ENCODE results near the gene MRFAP1. TPM values are rescaled to one million over a fixed set of nuclear protein-coding genes. Genes with fewer than 3 reads are reported as not detected.

MRFAP1 gene
- total RNA-seq, 1 donor from 2014 or later = 122 TPM

DNA sequence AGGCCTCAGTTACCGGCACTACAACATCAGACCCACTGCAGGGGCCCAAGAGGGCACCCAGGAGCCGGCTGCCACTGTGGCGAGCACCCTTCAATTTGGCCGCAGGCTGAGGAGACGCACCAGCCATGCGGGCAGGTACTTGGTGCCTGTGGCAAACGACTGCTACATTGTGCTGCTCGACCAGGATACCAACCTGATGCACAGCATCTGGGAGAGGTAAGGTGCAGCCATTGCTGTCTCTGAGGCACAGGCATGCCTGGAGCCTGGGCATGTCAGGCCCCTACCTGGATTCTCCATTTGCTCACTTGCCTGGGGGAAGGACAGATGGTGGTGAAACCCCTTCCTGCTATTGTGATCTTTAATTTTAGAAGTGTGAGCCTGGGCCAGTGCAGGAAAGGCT is 35.4 kb upstream of the MRFAP1 start:
- no peak for DNase-seq
- H3K4me3 Mint-ChIP-seq = no peak overlapping the region
- peaks cover 76% of the 10 kb centered on the region for H3K36me3 Mint-ChIP-seq (ENCODE audit: low read depth)
- peaks cover 7% of the 10 kb centered on the region for H3K4me1 Mint-ChIP-seq
- intact Hi-C loops (cut with micrococcal nuclease) = no loop called here
- H3K27ac Mint-ChIP-seq = no peak overlapping the region
- H3K9me3 Mint-ChIP-seq = peaks cover 15% of the 10 kb centered on the region
- no peaks in the 10 kb centered on the region for H3K27me3 Mint-ChIP-seq

- H3K4me3 Mint-ChIP-seq = no peak overlapping the region
- no peaks in the 10 kb centered on the region for H3K27me3 Mint-ChIP-seq
- peaks cover 7% of the 10 kb centered on the region for H3K4me1 Mint-ChIP-seq
- intact Hi-C loops (cut with micrococcal nuclease) = no loop called here
- no peak overlapping the region for H3K27ac Mint-ChIP-seq
- H3K9me3 Mint-ChIP-seq = peaks cover 15% of the 10 kb centered on the region
- DNase-seq = no peak
- peaks cover 76% of the 10 kb centered on the region for H3K36me3 Mint-ChIP-seq (ENCODE audit: low read depth)
Measured at GRCh38 chr4:6605605-6606004, 34.9 kb upstream of the MRFAP1 start.

GRCh38 chr4:6606465-6607235 is 33.8 kb upstream of the MRFAP1 start:
- peaks cover 7% of the 10 kb centered on the region for H3K4me1 Mint-ChIP-seq
- peaks cover 77% of the 10 kb centered on the region for H3K36me3 Mint-ChIP-seq (ENCODE audit: low read depth)
- H3K27me3 Mint-ChIP-seq = no peaks in the 10 kb centered on the region
- H3K27ac Mint-ChIP-seq = no peak overlapping the region
- no peak overlapping the region for H3K4me3 Mint-ChIP-seq
- H3K9me3 Mint-ChIP-seq = peaks cover 15% of the 10 kb centered on the region
- intact Hi-C loops (cut with micrococcal nuclease) = no loop called here
- DNase-seq = no peak

GRCh38 chr4:6607368-6608055 is 33.0 kb upstream of the MRFAP1 start:
- H3K4me1 Mint-ChIP-seq = peaks cover 7% of the 10 kb centered on the region
- H3K27me3 Mint-ChIP-seq = no peaks in the 10 kb centered on the region
- intact Hi-C loops (cut with micrococcal nuclease) = no loop called here
- H3K27ac Mint-ChIP-seq = no peak overlapping the region
- H3K36me3 Mint-ChIP-seq (ENCODE audit: low read depth) = peaks cover 75% of the 10 kb centered on the region
- H3K9me3 Mint-ChIP-seq = peaks cover 15% of the 10 kb centered on the region
- no peak overlapping the region for H3K4me3 Mint-ChIP-seq
- DNase-seq = no peak

DNA sequence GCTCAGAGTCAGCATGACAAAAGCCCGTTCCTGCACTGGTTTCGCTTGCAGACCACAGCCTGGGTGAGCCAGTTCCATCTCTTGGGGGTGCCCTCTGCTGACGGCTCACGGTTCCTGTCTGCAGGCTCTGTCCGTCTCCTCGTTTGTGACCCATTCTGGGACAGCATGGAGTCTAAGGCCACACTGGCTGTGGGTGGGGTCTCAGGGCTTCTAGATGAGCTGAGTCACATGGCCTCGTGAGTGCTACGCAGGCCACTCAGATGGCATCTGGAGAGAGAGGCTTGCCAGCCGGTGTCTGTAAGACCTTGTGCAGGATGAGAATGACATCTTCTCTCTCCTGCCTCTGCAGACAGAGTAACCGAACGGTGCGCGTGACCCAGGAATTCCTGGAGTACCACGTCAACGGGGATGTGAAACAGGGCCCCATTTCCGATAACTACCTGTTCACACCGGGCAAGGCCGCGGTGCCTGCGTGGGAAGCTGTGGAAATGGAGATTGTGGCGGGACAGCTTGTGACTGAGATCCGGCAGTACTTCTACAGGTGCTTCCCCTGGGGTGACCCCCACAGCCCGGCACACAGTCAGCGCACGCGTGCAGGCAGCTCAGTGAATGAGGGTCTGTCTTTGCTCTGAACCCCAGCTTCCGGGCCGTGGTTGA is 31.6 kb upstream of the MRFAP1 start:
- intact Hi-C loops (cut with micrococcal nuclease) = no loop called here
- Mint-ChIP-seq H3K36me3 (ENCODE audit: low read depth) (peaks cover 71% of the 10 kb centered on the region), H3K27ac (no peak overlapping the region), H3K4me3 (no peak overlapping the region), H3K27me3 (no peaks in the 10 kb centered on the region), H3K4me1 (peaks cover 7% of the 10 kb centered on the region), H3K9me3 (peaks cover 13% of the 10 kb centered on the region)
- DNase-seq = no peak

DNA sequence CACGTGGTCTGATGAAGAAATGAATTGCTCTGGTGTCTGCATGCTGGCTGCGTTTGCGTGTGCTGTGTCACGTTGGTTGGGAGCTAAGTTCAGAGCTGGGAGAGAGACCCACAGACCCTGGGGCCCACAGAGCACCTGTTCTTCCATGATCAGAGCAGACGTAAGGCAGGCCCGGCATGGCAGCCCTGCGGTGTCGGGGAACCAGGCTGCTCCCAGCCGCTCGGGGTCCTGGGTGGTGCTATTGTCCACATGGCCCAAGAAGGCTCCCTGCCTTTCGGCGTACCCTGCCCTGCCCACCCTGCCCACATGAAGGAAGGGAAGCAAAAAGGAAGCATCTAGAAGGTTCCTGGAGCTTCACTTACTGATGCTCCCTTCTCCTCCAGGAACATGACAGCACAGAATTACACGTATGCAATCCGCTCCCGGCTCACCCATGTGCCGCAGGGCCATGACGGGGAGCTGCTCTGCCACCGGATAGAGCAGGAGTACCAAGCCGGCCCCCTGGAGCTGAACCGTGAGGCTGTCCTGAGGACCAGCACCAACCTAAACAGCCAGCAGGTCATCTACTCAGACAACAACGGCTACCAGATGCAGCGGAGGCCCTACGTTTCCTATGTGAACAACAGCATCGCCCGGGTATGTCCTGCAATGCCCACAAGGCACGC is 30.9 kb upstream of the MRFAP1 start:
- Mint-ChIP-seq H3K4me1 (peaks cover 7% of the 10 kb centered on the region), H3K27me3 (no peaks in the 10 kb centered on the region), H3K4me3 (no peak overlapping the region), H3K36me3 (ENCODE audit: low read depth) (peaks cover 66% of the 10 kb centered on the region), H3K9me3 (peaks cover 6% of the 10 kb centered on the region), H3K27ac (no peak overlapping the region)
- DNase-seq = no peak
- intact Hi-C loops (cut with micrococcal nuclease) = no loop called here

DNA sequence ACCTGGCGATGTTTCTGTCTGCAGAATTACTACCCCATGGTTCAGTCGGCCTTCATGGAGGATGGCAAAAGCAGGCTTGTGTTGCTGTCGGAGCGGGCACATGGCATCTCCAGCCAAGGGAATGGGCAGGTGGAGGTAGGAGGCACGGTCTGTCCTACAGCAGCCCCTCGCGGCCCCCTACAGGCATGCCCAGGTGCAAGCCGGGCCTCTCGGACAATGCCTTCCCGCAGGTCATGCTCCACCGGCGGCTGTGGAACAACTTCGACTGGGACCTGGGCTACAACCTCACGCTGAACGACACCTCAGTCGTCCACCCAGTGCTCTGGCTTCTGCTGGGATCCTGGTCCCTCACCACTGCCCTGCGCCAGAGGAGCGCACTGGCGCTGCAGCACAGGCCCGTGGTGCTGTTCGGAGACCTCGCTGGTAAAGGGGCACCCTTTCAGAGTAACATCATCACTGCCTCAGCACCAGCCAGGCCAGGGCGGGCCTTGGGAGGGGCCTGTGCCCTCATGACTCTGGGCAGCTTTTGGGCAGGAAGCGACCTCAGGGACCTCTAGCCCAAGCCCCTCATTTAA is 29.5 kb upstream of the MRFAP1 start:
- H3K27me3 Mint-ChIP-seq = no peaks in the 10 kb centered on the region
- intact Hi-C loops (cut with micrococcal nuclease) = no loop called here
- no peaks in the 10 kb centered on the region for H3K9me3 Mint-ChIP-seq
- H3K36me3 Mint-ChIP-seq (ENCODE audit: low read depth) = peaks cover 58% of the 10 kb centered on the region
- H3K4me3 Mint-ChIP-seq = no peak overlapping the region
- H3K27ac Mint-ChIP-seq = no peak overlapping the region
- H3K4me1 Mint-ChIP-seq = peaks cover 7% of the 10 kb centered on the region
- DNase-seq = no peak

- Mint-ChIP-seq H3K9me3 (no peaks in the 10 kb centered on the region), H3K4me1 (peaks cover 2% of the 10 kb centered on the region), H3K4me3 (no peak overlapping the region), H3K27me3 (no peaks in the 10 kb centered on the region), H3K36me3 (ENCODE audit: low read depth) (peaks cover 54% of the 10 kb centered on the region), H3K27ac (no peak overlapping the region)
- intact Hi-C loops (cut with micrococcal nuclease) = no loop called here
- no peak for DNase-seq
Measured at GRCh38 chr4:6612961-6613675, 27.4 kb upstream of the MRFAP1 start.

DNA sequence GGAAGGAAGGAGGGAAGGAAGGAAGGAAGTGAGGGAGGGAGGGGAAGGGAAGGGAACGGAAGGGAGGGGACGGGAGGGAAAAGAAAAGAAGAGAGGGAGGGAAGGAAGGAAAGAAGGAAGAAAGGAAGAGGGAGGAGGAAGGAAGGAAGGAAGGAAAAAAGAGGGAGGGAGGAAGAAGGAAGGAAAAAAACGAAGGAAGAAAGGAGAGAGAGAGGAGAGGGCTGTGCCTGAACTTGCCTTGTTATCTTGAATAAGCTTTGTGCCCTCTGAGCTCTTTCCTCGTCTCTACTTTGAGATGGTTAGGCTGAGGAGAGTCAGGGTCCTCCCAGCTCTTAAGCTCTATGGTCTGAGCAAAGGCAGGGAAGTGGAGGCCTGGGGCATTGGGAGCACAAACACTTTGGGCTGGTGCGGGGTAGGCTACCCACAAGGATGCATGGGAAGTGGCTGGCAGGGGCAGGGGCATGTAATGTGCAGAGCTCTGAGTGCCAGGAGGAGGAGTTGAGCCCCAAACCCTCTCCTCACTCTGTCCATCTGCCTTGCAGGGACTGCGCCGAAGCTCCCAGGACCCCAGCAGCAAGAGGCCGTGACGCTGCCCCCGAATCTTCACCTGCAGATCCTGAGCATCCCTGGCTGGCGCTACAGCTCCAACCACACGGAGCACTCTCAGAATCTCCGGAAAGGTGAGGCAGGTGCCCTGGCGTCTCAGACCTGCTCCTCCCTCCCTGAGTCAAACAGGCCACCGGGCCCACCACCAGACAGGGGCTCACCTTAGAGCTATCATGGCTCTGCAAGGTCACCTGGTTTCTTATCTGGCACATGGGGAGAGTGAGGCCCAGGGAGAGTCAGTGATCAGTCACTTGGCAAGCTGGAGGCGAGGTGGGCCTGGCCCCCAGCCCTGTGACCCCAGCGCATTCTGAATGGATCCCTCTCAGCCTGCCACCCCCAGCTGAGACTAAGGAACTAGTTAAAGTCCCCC is 26.5 kb upstream of the MRFAP1 start:
- H3K27ac Mint-ChIP-seq = no peak overlapping the region

GRCh38 chr4:6614701-6615230 is 25.7 kb upstream of the MRFAP1 start:
- no peaks in the 10 kb centered on the region for H3K27me3 Mint-ChIP-seq
- H3K4me1 Mint-ChIP-seq = no peaks in the 10 kb centered on the region
- DNase-seq = no peak
- no peaks in the 10 kb centered on the region for H3K9me3 Mint-ChIP-seq
- intact Hi-C loops (cut with micrococcal nuclease) = no loop called here
- H3K4me3 Mint-ChIP-seq = no peak overlapping the region
- peaks cover 49% of the 10 kb centered on the region for H3K36me3 Mint-ChIP-seq (ENCODE audit: low read depth)
- H3K27ac Mint-ChIP-seq = no peak overlapping the region

More for the DNA sequence above, 26.5 kb upstream of the MRFAP1 start:
- Mint-ChIP-seq H3K9me3 (no peaks in the 10 kb centered on the region), H3K27me3 (no peaks in the 10 kb centered on the region), H3K4me3 (no peak overlapping the region), H3K4me1 (no peaks in the 10 kb centered on the region), H3K36me3 (ENCODE audit: low read depth) (peaks cover 53% of the 10 kb centered on the region)
- DNase-seq = no peak
- intact Hi-C loops (cut with micrococcal nuclease) = no loop called here

DNA sequence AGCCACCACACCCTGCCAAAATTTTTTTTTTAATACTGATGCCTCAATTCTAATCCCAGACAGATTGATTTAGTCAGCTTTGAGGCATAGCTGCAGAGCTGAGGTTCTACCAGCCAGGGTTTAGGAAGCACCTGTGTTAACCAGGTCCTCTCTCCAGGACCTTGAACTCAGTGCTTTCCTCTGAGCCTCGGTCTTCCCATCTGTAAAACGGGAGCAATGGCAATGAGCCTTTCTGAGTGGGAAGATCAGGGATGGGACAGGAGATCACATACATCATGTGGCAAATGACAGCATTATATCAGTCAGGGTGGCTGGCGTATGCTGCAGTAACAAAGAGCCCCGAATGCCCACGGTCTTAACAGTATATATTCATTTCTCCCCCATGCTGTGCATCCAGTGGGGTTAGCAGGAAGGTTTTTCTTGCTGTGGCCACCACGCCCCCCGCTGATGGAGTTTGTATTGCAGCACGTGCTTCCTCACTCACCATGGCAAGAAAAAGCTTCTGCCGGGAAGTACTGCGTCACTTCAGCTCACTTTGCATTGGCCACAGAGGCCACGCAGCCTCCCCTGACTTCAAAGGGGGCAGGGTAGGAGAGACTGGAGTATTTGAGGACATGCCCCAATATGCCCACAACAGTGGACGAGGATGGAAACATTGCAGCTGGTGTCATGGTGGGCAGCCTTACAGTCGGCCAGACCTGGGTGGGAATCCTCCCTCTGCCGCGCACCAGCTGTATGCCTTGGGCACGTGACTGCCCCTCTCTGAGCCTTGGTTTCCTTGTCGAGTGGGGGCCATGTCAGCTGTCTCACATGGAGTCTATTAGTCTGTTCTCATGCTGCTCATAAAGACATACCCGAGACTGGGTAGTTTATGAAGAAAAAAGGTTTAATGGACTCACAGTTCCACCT is 24.1 kb upstream of the MRFAP1 start:
- no peaks in the 10 kb centered on the region for H3K4me1 Mint-ChIP-seq
- peaks cover 47% of the 10 kb centered on the region for H3K36me3 Mint-ChIP-seq (ENCODE audit: low read depth)
- H3K4me3 Mint-ChIP-seq = no peak overlapping the region
- no peaks in the 10 kb centered on the region for H3K27me3 Mint-ChIP-seq
- DNase-seq = no peak
- H3K9me3 Mint-ChIP-seq = no peaks in the 10 kb centered on the region
- intact Hi-C loops (cut with micrococcal nuclease) = no loop called here
- H3K27ac Mint-ChIP-seq = no peak overlapping the region

All from activated CD4-positive, alpha-beta T cell treated with anti-CD3 and anti-CD28 coated beads, Interleukin-2, amount 10 ng/mL, durations not matched to agents 24 days and 14 days (primary cell).